Breast epithelium (tissue), 4 donors: Measurements from ENCODE around the gene PRR18. TPM values are rescaled to one million over a fixed set of nuclear protein-coding genes. Genes with fewer than 3 reads are reported as not detected.

Source experiments
- DNase-seq, 2 donors: peaks; one replicate each; pipeline ENCODE4 v3.0.0-alpha.2; 2019; ENCODE audit warnings: low spot score in 2 of 2
- H3K27ac ChIP-seq, 2 donors: fragments of 200-600 bp; sonication (generic) in 1 of 2; one replicate each; pipeline ENCODE4 v1.5.1; 2016 to 2019; ENCODE audit warnings: mild to moderate bottlenecking in 1 of 2
- H3K27me3 ChIP-seq, 2 donors: fragments of 200-600 bp; sonication (generic) in 1 of 2; one replicate each; pipeline versions ENCODE4 v1.5.1 to v1.6.0; 2017 to 2019; ENCODE audit warnings: control low read depth in 1 of 2, mild to moderate bottlenecking in 1 of 2
- H3K36me3 ChIP-seq: fragments of 200-600 bp; one replicate; pipeline ENCODE4 v1.5.1; 2019
- H3K4me1 ChIP-seq, 2 donors: fragments of 200-600 bp; sonication (generic); one replicate each; pipeline ENCODE4 v1.5.1; 2016 to 2019; ENCODE audit warnings: control low read depth in 1 of 2
- H3K4me3 ChIP-seq, 3 donors: fragments of 200-600 bp; sonication (generic); 1 replicate in 2 of 3; 2 replicates in 1 of 3; pipeline ENCODE4 v1.5.1; 2016 to 2019; ENCODE audit warnings: mild to moderate bottlenecking in 3 of 3, moderate library complexity in 2 of 3
- H3K9me3 ChIP-seq, 2 donors: fragments of 200-600 bp; sonication (generic) in 1 of 2; one replicate each; pipeline ENCODE4 v1.5.1; 2016 to 2019; ENCODE audit warnings: control low read depth in 1 of 2
- POLR2A ChIP-seq: fragments of 450-650 bp; IDR thresholded peaks from one replicate; pipeline ENCODE4 v1.6.1; 2016; ENCODE audit warnings: antibody characterized with exemption, mild to moderate bottlenecking, moderate library complexity
- POLR2AphosphoS5 ChIP-seq, 3 donors: sonication (generic); formaldehyde crosslinking; IDR thresholded peaks; one replicate each; pipeline ENCODE4 v1.6.1; 2017; ENCODE audit warnings: antibody characterized with exemption in 3 of 3
- intact Hi-C: fragments of 100-400 bp; cut with DNase I; formaldehyde crosslinking; loops from one replicate; pipeline ENCODE4 v1.15.1; 2023; ENCODE audit warnings: low total_unique reads
- total RNA-seq, 3 donors: library from RNA; depleted of rRNA; stranded (reverse); fragments of >200 nt; gene quantifications; one replicate each; pipeline ENCODE4 v1.1.0, GENCODE V29; 2016
- TF ChIP-seq, protein P1 (sequence below), 3 donors: fragments of 450-650 bp; IDR thresholded peaks; one replicate each; pipeline ENCODE4 v1.5.1; 2016 to 2017; ENCODE audit warnings: antibody characterized with exemption in 3 of 3, mild to moderate bottlenecking in 3 of 3, moderate library complexity in 3 of 3

Gene PRR18
- total RNA-seq, 3 donors from 2014 or later = 0.29 TPM; not detected in 2

DNA sequence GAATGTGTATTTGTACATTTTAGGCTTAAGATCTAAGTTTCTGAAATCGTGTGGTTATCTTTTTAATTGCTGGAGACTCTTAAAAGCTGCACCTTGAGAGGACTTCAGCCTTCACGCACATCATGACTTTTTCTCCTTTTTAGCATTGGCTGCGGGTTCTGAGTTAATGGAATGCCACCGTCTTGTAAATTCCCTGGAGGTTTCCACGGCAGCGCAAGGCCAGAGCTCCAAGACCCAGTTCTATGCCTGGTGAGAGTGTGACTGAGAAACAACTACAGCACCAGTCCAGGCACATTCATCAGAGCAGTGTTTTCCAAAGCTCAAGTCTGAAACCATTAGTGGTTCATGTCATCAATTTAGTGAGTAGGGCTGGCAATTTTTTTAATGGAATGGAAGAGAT is 23.0 kb downstream of the PRR18 start:
- H3K27me3 ChIP-seq = peaks cover 0 to 22% of the 10 kb centered on the region in 2 donors
- intact Hi-C loops = no loop called here
- H3K4me3 ChIP-seq = no peak overlapping the region
- TF ChIP-seq POLR2A = no peak
- TF ChIP-seq POLR2AphosphoS5 (IDR thresholded peaks at IDR 0.05) = no peak
- TF ChIP-seq, protein P1, sequence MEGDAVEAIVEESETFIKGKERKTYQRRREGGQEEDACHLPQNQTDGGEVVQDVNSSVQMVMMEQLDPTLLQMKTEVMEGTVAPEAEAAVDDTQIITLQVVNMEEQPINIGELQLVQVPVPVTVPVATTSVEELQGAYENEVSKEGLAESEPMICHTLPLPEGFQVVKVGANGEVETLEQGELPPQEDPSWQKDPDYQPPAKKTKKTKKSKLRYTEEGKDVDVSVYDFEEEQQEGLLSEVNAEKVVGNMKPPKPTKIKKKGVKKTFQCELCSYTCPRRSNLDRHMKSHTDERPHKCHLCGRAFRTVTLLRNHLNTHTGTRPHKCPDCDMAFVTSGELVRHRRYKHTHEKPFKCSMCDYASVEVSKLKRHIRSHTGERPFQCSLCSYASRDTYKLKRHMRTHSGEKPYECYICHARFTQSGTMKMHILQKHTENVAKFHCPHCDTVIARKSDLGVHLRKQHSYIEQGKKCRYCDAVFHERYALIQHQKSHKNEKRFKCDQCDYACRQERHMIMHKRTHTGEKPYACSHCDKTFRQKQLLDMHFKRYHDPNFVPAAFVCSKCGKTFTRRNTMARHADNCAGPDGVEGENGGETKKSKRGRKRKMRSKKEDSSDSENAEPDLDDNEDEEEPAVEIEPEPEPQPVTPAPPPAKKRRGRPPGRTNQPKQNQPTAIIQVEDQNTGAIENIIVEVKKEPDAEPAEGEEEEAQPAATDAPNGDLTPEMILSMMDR (IDR thresholded peaks at IDR 0.05) = no peak
- H3K4me1 ChIP-seq = no peaks in the 10 kb centered on the region
- no peaks in the 10 kb centered on the region for H3K9me3 ChIP-seq
- no peak overlapping the region for H3K27ac ChIP-seq
- no peak for DNase-seq
- H3K36me3 ChIP-seq = no peaks in the 10 kb centered on the region

DNA sequence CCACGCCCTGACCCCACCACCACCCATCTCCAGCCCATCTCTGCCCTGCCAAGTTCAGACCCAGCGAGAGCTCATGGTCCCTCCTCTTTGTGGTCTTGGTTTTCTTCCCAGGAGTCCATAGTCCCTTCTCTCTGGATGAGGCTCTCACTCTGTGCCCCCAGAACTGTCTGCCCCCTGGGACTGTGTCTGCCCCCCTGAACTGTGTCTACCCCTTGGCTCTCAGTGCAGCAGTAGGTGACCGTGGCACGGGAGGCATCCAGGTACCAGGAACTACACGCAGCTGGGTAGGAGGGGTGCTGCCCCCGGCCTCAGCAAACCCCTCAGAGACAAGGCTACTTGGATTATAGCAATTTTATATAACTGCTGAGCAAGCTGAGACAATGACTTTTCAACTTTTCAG is 23.6 kb downstream of the PRR18 start:
- TF ChIP-seq POLR2A = no peak
- TF ChIP-seq, protein P1 (IDR thresholded peaks at IDR 0.05) = no peak
- no peak for TF ChIP-seq POLR2AphosphoS5 (IDR thresholded peaks at IDR 0.05)
- no peaks in the 10 kb centered on the region for H3K36me3 ChIP-seq
- H3K9me3 ChIP-seq = no peaks in the 10 kb centered on the region
- H3K4me3 ChIP-seq = no peak overlapping the region
- intact Hi-C loops = no loop called here
- no peaks in the 10 kb centered on the region for H3K4me1 ChIP-seq
- H3K27ac ChIP-seq = no peak overlapping the region
- peaks cover 0 to 22% of the 10 kb centered on the region in 2 donors for H3K27me3 ChIP-seq
- DNase-seq = no peak

DNA sequence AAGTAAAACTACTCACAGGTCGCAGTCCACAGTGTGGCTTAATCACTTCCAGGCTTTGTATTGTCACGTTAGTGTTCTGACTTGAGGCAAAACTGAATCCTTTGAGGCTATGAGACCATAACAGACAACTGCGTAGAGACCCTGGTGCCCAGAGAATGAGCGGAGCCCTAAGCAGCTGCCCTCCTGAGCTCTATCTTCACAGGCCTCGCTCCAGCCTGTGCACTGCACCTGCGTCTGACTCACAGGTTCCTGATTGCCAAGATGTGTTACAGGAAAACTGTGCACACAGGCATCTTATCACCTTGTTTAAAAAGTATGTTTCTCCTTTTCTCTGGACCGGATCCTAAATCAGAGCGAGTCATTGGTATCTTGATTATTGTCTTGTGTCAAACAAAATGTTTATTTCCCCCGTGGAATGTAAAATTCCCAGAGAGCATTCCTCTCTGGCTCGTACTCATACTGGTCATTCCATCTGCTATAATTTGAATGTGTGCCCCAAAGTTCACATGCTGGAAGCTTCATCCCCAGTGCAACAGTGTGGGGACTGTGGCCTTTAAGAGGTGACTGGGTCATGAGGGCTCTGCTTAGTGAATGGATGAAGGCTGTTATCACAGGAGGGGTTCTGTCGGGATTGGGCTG is 25.7 kb downstream of the PRR18 start:
- H3K27ac ChIP-seq = no peak overlapping the region

DNA sequence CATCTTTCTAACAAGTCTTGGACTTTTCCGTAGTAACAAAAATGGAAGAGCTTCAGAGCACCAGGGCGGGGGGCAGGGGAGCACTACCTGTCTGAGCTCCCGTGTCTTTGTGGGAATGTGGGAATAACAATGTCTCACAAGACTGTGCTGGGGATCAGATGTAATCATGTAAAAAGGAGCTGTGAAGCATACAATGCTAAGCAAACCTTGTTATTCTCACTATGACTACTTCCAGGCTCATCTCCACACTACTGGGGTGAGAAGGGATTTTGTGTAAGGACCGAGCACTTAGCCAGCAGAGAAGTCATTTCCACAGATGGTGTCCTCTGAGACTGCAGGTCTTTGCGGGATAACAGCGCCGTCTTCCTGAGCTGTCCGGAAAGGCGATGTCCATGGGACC is 27.1 kb downstream of the PRR18 start:
- Histone ChIP-seq H3K4me1 (no peaks in the 10 kb centered on the region), H3K27ac (no peak overlapping the region), H3K36me3 (no peaks in the 10 kb centered on the region), H3K27me3 (peaks cover 0 to 24% of the 10 kb centered on the region in 2 donors), H3K9me3 (no peaks in the 10 kb centered on the region), H3K4me3 (no peak overlapping the region)
- intact Hi-C loops = no loop called here
- DNase-seq = no peak
- TF ChIP-seq, protein P1 (IDR thresholded peaks at IDR 0.05) = no peak
- no peak for TF ChIP-seq POLR2AphosphoS5 (IDR thresholded peaks at IDR 0.05)
- TF ChIP-seq POLR2A = no peak

More for the DNA sequence above, 25.7 kb downstream of the PRR18 start:
- Histone ChIP-seq H3K36me3 (no peaks in the 10 kb centered on the region), H3K4me3 (no peak overlapping the region), H3K27me3 (peaks cover 0 to 24% of the 10 kb centered on the region in 2 donors), H3K9me3 (no peaks in the 10 kb centered on the region), H3K4me1 (no peaks in the 10 kb centered on the region)
- no peak for DNase-seq
- intact Hi-C loops = no loop called here
- TF ChIP-seq POLR2A (no peak), POLR2AphosphoS5 (IDR thresholded peaks at IDR 0.05) (no peak)
- TF ChIP-seq, protein P1 (IDR thresholded peaks at IDR 0.05) = no peak

DNA sequence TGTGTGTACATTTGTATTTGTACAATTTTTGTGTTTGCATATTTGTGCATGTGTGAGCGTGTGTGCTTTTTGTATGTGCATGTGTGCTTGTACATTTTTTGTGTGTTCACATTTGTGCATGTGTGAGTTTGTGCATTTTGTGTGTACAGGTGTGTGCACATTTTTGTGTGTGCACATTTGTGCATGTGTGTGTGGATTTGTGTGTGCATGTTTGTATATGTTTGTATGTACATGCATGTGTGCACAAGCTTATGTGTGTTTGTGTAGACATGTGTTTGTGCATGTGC is 28.9 kb downstream of the PRR18 start:
- DNase-seq = no peak
- Histone ChIP-seq H3K9me3 (no peaks in the 10 kb centered on the region), H3K36me3 (no peaks in the 10 kb centered on the region), H3K4me3 (no peak overlapping the region), H3K4me1 (no peaks in the 10 kb centered on the region), H3K27ac (no peak overlapping the region), H3K27me3 (peaks cover 0 to 18% of the 10 kb centered on the region in 2 donors)
- TF ChIP-seq, protein P1 (IDR thresholded peaks at IDR 0.05) = no peak
- TF ChIP-seq POLR2A = no peak
- no peak for TF ChIP-seq POLR2AphosphoS5 (IDR thresholded peaks at IDR 0.05)
- intact Hi-C loops = no loop called here
